Measurements from ENCODE around the gene KCNMA1. TPM values are rescaled to one million over a fixed set of nuclear protein-coding genes. Genes with fewer than 3 reads are reported as not detected.
A peak's percentile ranks its signal among the peaks of the same experiment; 100 is the strongest.

The KCNMA1 gene
- total RNA-seq, 1 experiment from 2014 or later = 0.70 TPM

GRCh38 chr10:77253556-77254064 lies 384.0 kb downstream of the KCNMA1 start:
- H3K9me3 ChIP-seq (ENCODE audit: insufficient read depth, low read depth) = no peaks in the 10 kb centered on the region
- TF ChIP-seq, protein P1, sequence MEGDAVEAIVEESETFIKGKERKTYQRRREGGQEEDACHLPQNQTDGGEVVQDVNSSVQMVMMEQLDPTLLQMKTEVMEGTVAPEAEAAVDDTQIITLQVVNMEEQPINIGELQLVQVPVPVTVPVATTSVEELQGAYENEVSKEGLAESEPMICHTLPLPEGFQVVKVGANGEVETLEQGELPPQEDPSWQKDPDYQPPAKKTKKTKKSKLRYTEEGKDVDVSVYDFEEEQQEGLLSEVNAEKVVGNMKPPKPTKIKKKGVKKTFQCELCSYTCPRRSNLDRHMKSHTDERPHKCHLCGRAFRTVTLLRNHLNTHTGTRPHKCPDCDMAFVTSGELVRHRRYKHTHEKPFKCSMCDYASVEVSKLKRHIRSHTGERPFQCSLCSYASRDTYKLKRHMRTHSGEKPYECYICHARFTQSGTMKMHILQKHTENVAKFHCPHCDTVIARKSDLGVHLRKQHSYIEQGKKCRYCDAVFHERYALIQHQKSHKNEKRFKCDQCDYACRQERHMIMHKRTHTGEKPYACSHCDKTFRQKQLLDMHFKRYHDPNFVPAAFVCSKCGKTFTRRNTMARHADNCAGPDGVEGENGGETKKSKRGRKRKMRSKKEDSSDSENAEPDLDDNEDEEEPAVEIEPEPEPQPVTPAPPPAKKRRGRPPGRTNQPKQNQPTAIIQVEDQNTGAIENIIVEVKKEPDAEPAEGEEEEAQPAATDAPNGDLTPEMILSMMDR (conservative IDR thresholded peaks at IDR 0.05) = no peak
- TF ChIP-seq EZH2 (IDR thresholded peaks at IDR 0.05; ENCODE audit: low read depth) = no peak
- no peaks in the 10 kb centered on the region for H4K20me1 ChIP-seq (ENCODE audit: insufficient read depth)
- ChIA-PET CTCF (interaction anchor here (0.8 kb wide), 1 partner anchor 458 kb away, joined by 3 read pairs; no protein-coding TSS in a partner anchor), POLR2A (ENCODE audit: unreplicated experiment) (no interaction called here)
- no peaks in the 10 kb centered on the region for H3K79me2 ChIP-seq (ENCODE audit: low read depth)
- no peaks in the 10 kb centered on the region for H3K27me3 ChIP-seq (ENCODE audit: insufficient read depth, low read depth)
- no peak overlapping the region for H3K4me2 ChIP-seq
- intact Hi-C loops (cut with micrococcal nuclease; ENCODE audit: unreplicated experiment) = loop anchor here (5.0 to 10.0 kb wide), 2 partner anchors 79 to 139 kb away; no protein-coding TSS in a partner anchor
- BruUV-seq (replicated peaks) = no TSS peak
- H3K36me3 ChIP-seq (ENCODE audit: low read depth) = no peaks in the 10 kb centered on the region
- DNase-seq = peak in 1 of 2 experiments; percentile 22
- no peak overlapping the region for H2AFZ ChIP-seq
- H3K9me2 ChIP-seq (ENCODE audit: insufficient read depth) = no peaks in the 10 kb centered on the region
- no peak overlapping the region for H3K27ac ChIP-seq
- H3K4me1 ChIP-seq (replicated peaks; ENCODE audit: insufficient read depth) = no peaks in the 10 kb centered on the region; the same call in 1 of the 2 replicates
- no peak overlapping the region for H3K4me3 ChIP-seq
- no peaks in the 10 kb centered on the region; the same call in 1 of the 2 replicates for H3F3A ChIP-seq (ENCODE audit: insufficient read depth, low read depth)

GRCh38 chr10:77253147-77253545 lies 384.5 kb downstream of the KCNMA1 start:
- Histone ChIP-seq H3K79me2 (ENCODE audit: low read depth) (no peaks in the 10 kb centered on the region), H4K20me1 (ENCODE audit: insufficient read depth) (no peaks in the 10 kb centered on the region), H2AFZ (no peak overlapping the region), H3K27ac (no peak overlapping the region), H3K9me3 (ENCODE audit: insufficient read depth, low read depth) (no peaks in the 10 kb centered on the region), H3K27me3 (ENCODE audit: insufficient read depth, low read depth) (no peaks in the 10 kb centered on the region), H3K4me3 (no peak overlapping the region), H3K36me3 (ENCODE audit: low read depth) (no peaks in the 10 kb centered on the region), H3F3A (ENCODE audit: insufficient read depth, low read depth) (no peaks in the 10 kb centered on the region; the same call in 1 of the 2 replicates), H3K4me1 (replicated peaks; ENCODE audit: insufficient read depth) (no peaks in the 10 kb centered on the region; the same call in 1 of the 2 replicates), H3K4me2 (no peak overlapping the region), H3K9me2 (ENCODE audit: insufficient read depth) (no peaks in the 10 kb centered on the region)
- no TSS peak for BruUV-seq (replicated peaks)
- CTCF ChIA-PET = interaction anchor here (0.8 kb wide), 1 partner anchor 459 kb away, joined by 3 read pairs; no protein-coding TSS in a partner anchor
- intact Hi-C loops (cut with micrococcal nuclease; ENCODE audit: unreplicated experiment) = loop anchor here (5.0 to 10.0 kb wide), 2 partner anchors 78 to 139 kb away; no protein-coding TSS in a partner anchor
- DNase-seq = no peak
- POLR2A ChIA-PET (ENCODE audit: unreplicated experiment) = no interaction called here
- TF ChIP-seq EZH2 (IDR thresholded peaks at IDR 0.05; ENCODE audit: low read depth) = no peak
- TF ChIP-seq, protein P1 (conservative IDR thresholded peaks at IDR 0.05) = no peak

GRCh38 chr10:77252380-77253146 lies 385.0 kb downstream of the KCNMA1 start:
- no peak overlapping the region for H3K27ac ChIP-seq
- H3K9me3 ChIP-seq (ENCODE audit: insufficient read depth, low read depth) = no peaks in the 10 kb centered on the region
- TF ChIP-seq EZH2 (IDR thresholded peaks at IDR 0.05; ENCODE audit: low read depth) = no peak
- TF ChIP-seq, protein P1 (conservative IDR thresholded peaks at IDR 0.05) = no peak
- no TSS peak for BruUV-seq (replicated peaks)
- intact Hi-C loops (cut with micrococcal nuclease; ENCODE audit: unreplicated experiment) = loop anchor here (5.0 to 10.0 kb wide), 2 partner anchors 78 to 140 kb away; no protein-coding TSS in a partner anchor
- no peak overlapping the region for H3K4me2 ChIP-seq
- ChIA-PET POLR2A (ENCODE audit: unreplicated experiment) (no interaction called here), CTCF (interaction anchor here (0.8 kb wide), 1 partner anchor 459 kb away, joined by 3 read pairs; no protein-coding TSS in a partner anchor)
- no peak overlapping the region for H3K4me3 ChIP-seq
- no peaks in the 10 kb centered on the region for H4K20me1 ChIP-seq (ENCODE audit: insufficient read depth)
- H3K27me3 ChIP-seq (ENCODE audit: insufficient read depth, low read depth) = no peaks in the 10 kb centered on the region
- no peaks in the 10 kb centered on the region for H3K36me3 ChIP-seq (ENCODE audit: low read depth)
- H3K79me2 ChIP-seq (ENCODE audit: low read depth) = no peaks in the 10 kb centered on the region
- no peaks in the 10 kb centered on the region for H3K9me2 ChIP-seq (ENCODE audit: insufficient read depth)
- peak in 1 of 2 experiments; percentile 5 for DNase-seq
- no peak overlapping the region for H2AFZ ChIP-seq
- no peaks in the 10 kb centered on the region; the same call in 1 of the 2 replicates for H3F3A ChIP-seq (ENCODE audit: insufficient read depth, low read depth)
- H3K4me1 ChIP-seq (replicated peaks; ENCODE audit: insufficient read depth) = no peaks in the 10 kb centered on the region; the same call in 1 of the 2 replicates

Measured in PC-9 (cell line).